ENCODE data around the gene PLEKHA6. TPM values are rescaled to one million over a fixed set of nuclear protein-coding genes. Genes with fewer than 3 reads are reported as not detected.

Gene PLEKHA6
- total RNA-seq, 4 donors from 2014 or later, result 1.5 to 2.0 (median 1.6) TPM

GRCh38 chr1:204360314-204360713, 585 bp upstream of the PLEKHA6 start:
- TF ChIP-seq CTCF (IDR thresholded peaks at IDR 0.05; ENCODE audit: low read depth), result no peak

DNA sequence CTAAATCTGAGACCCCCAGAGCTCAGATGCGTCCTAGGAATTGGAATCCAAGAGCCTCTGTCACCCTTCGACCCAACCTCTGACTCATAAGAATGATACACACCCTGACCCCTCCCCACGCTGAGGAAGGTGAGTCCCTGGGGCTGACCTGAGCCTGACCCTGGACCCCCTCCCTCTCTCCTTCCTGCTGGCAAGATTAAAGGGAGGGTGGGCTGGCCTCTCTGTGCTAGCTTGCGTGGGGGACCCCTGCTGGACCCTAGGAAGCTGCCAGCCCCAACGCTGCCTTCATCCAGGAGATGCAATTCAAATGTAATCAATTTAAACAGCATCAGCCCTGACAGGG, 627 bp downstream of the PLEKHA6 start:
- no peak for TF ChIP-seq CTCF (IDR thresholded peaks at IDR 0.05; ENCODE audit: low read depth)

GRCh38 chr1:204358605-204359004, 1.1 kb downstream of the PLEKHA6 start:
- TF ChIP-seq CTCF (IDR thresholded peaks at IDR 0.05; ENCODE audit: low read depth), result no peak

DNA sequence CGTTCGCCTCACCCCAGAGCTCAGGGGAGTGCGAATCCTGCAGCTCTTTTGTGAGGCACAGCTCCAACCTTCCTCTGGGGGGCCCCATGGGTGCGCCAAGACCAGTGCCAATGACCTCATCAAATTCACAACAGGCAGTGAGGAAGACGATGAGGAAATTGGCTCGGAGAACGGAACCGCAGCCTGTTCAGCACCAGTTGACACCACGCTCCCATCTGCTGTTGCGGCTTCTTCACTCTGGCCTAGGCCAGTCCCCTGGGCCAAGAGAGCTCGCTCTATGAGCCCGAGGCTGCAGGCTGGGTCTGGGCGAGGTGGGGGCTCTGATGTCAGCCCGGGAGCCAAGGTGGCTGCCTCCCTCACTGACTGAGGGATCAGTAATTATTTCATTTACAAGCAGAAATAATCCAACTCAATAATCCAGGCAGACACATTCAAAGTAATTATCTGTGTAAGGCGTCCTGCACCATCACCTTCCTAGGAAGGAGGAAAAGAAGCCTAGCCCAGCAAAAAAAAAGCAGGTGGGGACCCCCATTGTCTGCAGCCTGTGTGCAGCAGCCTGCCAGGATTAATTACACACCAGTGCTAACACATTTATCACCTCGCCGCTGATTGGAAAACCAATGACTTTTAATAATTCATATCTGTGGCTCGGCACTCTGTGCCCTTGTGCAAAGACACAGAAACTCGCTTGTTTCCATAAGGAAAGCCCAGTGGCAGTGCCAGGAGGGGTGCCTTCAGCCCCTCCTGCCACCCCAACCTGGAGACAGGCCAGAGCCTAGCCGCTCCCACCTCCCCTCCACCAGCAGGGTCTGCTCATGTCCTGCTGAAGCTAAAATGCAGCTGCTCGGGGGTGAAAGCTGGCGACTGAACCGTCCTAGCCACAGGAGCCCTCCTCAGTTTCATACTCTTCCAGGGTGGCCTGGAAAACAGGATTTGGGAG, 1.9 kb downstream of the PLEKHA6 start:
- TF ChIP-seq CTCF (IDR thresholded peaks at IDR 0.05; ENCODE audit: low read depth), result no peak

GRCh38 chr1:204356997-204357396, 2.7 kb downstream of the PLEKHA6 start:
- TF ChIP-seq CTCF (IDR thresholded peaks at IDR 0.05; ENCODE audit: low read depth), result no peak

- TF ChIP-seq CTCF (IDR thresholded peaks at IDR 0.05; ENCODE audit: low read depth), result no peak
Observed at GRCh38 chr1:204355913-204356312, 3.8 kb downstream of the PLEKHA6 start.

- TF ChIP-seq CTCF (IDR thresholded peaks at IDR 0.05; ENCODE audit: low read depth), result no peak
Observed at GRCh38 chr1:204354579-204354978, 5.2 kb downstream of the PLEKHA6 start.

Data from subcutaneous adipose tissue (tissue), 4 donors.